ENCODE data around the gene HYAL3. TPM values are rescaled to one million over a fixed set of nuclear protein-coding genes. Genes with fewer than 3 reads are reported as not detected.

Gene HYAL3
- total and polyA plus RNA-seq, 2 experiments from 2014 or later, result 7.6 to 9.6 TPM

- Histone ChIP-seq H3K79me2 (ENCODE audit: insufficient read depth) (peaks cover 92% of the 10 kb centered on the region), H3K27me3 (replicated peaks; ENCODE audit: insufficient read depth) (no peaks in the 10 kb centered on the region), H3F3A (ENCODE audit: insufficient read depth) (peaks cover 41% of the 10 kb centered on the region), H3K36me3 (ENCODE audit: low read depth) (no peaks in the 10 kb centered on the region; the same call in 1 of the 2 replicates), H3K4me2 (ENCODE audit: unreplicated experiment) (peak overlapping the region; percentile 3), H4K20me1 (ENCODE audit: insufficient read depth) (no peaks in the 10 kb centered on the region), H3K4me3 (no peak overlapping the region), H3K9ac (0 out of 2 replicates have a peak overlapping the region, but pooled peaks have one; percentile 20), H3K9me2 (ENCODE audit: insufficient read depth) (no peaks in the 10 kb centered on the region), H3K4me1 (ENCODE audit: insufficient read depth) (peaks cover 50% of the 10 kb centered on the region), H2AFZ (no peak overlapping the region), H3K27ac (peak overlapping the region; percentile 61), H3K9me3 (ENCODE audit: low read depth) (no peaks in the 10 kb centered on the region)
- in situ Hi-C loops (cut with MboI), result no loop called here
- 88 to 97% methylated on average over 4 of the region's 4 CpGs for WGBS, 2 experiments (ENCODE audit: low coverage in 1 of 2, low lambda C conversion rate in 2 of 2, missing lambda C conversion rate in 2 of 2)
- TF ChIP-seq EZH2 (IDR thresholded peaks at IDR 0.05; ENCODE audit: insufficient read depth, poor library complexity, severe bottlenecking) (no peak), EZH2phosphoT487 (IDR thresholded peaks at IDR 0.05; ENCODE audit: insufficient read depth, low read depth) (no peak)
- DNase-seq, result no peak
Measured at GRCh38 chr3:50243543-50243895, 55.7 kb downstream of the HYAL3 start.

- Histone ChIP-seq H3K9ac (peak overlapping the region; percentile 20; the same call in 1 of the 2 replicates), H3K9me3 (ENCODE audit: low read depth) (no peaks in the 10 kb centered on the region), H3K9me2 (ENCODE audit: insufficient read depth) (no peaks in the 10 kb centered on the region), H4K20me1 (ENCODE audit: insufficient read depth) (no peaks in the 10 kb centered on the region), H3K4me2 (ENCODE audit: unreplicated experiment) (peak overlapping the region; percentile 3), H3K79me2 (ENCODE audit: insufficient read depth) (peaks cover 92% of the 10 kb centered on the region), H3K4me1 (ENCODE audit: insufficient read depth) (peaks cover 48% of the 10 kb centered on the region), H3F3A (ENCODE audit: insufficient read depth) (peaks cover 39% of the 10 kb centered on the region), H3K36me3 (ENCODE audit: low read depth) (no peaks in the 10 kb centered on the region; the same call in 1 of the 2 replicates), H2AFZ (no peak overlapping the region), H3K27me3 (replicated peaks; ENCODE audit: insufficient read depth) (no peaks in the 10 kb centered on the region), H3K27ac (peak overlapping the region; percentile 61), H3K4me3 (no peak overlapping the region)
- peak; percentile 71 for DNase-seq
- TF ChIP-seq EZH2 (IDR thresholded peaks at IDR 0.05; ENCODE audit: insufficient read depth, poor library complexity, severe bottlenecking) (no peak), EZH2phosphoT487 (IDR thresholded peaks at IDR 0.05; ENCODE audit: insufficient read depth, low read depth) (no peak)
- in situ Hi-C loops (cut with MboI), result no loop called here
- WGBS, 2 experiments (ENCODE audit: low coverage in 1 of 2, low lambda C conversion rate in 2 of 2, missing lambda C conversion rate in 2 of 2), result 46 to 56% methylated on average over 14 of the region's 14 CpGs
Measured at GRCh38 chr3:50242851-50243542, 56.2 kb downstream of the HYAL3 start.

Other genes starting within 250 kb of the HYAL3 start
- 86.1 and 152 TPM in 2 replicates for gene RBM5, start 210.5 kb downstream of the HYAL3 start, total RNA-seq (2014; rRNA removed; shearing (Covaris generic))
- gene RBM5, start 210.5 kb downstream of the HYAL3 start, polyA plus RNA-seq (2016; fragmentation: Nextera tagmentation; extraction: Ambion mirVana), result 44.5 and 55.0 TPM in 2 replicates
- gene SEMA3F, start 144.1 kb downstream of the HYAL3 start, total RNA-seq (2014; rRNA removed; shearing (Covaris generic)), result 3.2 and 3.5 TPM in 2 replicates
- 0.25 and 0.54 TPM in 2 replicates for gene SEMA3F, start 144.1 kb downstream of the HYAL3 start, polyA plus RNA-seq (2016; fragmentation: Nextera tagmentation; extraction: Ambion mirVana)
- gene GNAT1, start 107.8 kb downstream of the HYAL3 start, total RNA-seq (2014; rRNA removed; shearing (Covaris generic)), result not detected in 2 replicates
- gene GNAT1, start 107.8 kb downstream of the HYAL3 start, polyA plus RNA-seq (2016; fragmentation: Nextera tagmentation; extraction: Ambion mirVana), result not detected in 2 replicates
- gene SLC38A3, start 94.1 kb downstream of the HYAL3 start, total RNA-seq (2014; rRNA removed; shearing (Covaris generic)), result under 0.01 TPM in 1 of 2 replicates, not detected in the other
- gene SLC38A3, start 94.1 kb downstream of the HYAL3 start, polyA plus RNA-seq (2016; fragmentation: Nextera tagmentation; extraction: Ambion mirVana), result 0.36 and 0.93 TPM in 2 replicates
- 393 and 427 TPM in 2 replicates for gene GNAI2, start 63.2 kb downstream of the HYAL3 start, total RNA-seq (2014; rRNA removed; shearing (Covaris generic))
- gene GNAI2, start 63.2 kb downstream of the HYAL3 start, polyA plus RNA-seq (2016; fragmentation: Nextera tagmentation; extraction: Ambion mirVana), result 424 and 426 TPM in 2 replicates
- 8.8 and 13.3 TPM in 2 replicates for gene SEMA3B, start 30.3 kb downstream of the HYAL3 start, total RNA-seq (2014; rRNA removed; shearing (Covaris generic))
- gene SEMA3B, start 30.3 kb downstream of the HYAL3 start, polyA plus RNA-seq (2016; fragmentation: Nextera tagmentation; extraction: Ambion mirVana), result 7.6 and 8.4 TPM in 2 replicates
- gene LSMEM2, start 20.3 kb downstream of the HYAL3 start, total RNA-seq (2014; rRNA removed; shearing (Covaris generic)), result not detected in 2 replicates
- gene LSMEM2, start 20.3 kb downstream of the HYAL3 start, polyA plus RNA-seq (2016; fragmentation: Nextera tagmentation; extraction: Ambion mirVana), result not detected in 2 replicates
- 86.6 and 90.2 TPM in 2 replicates for gene IFRD2, start 7.0 kb downstream of the HYAL3 start, total RNA-seq (2014; rRNA removed; shearing (Covaris generic))
- gene IFRD2, start 7.0 kb downstream of the HYAL3 start, polyA plus RNA-seq (2016; fragmentation: Nextera tagmentation; extraction: Ambion mirVana), result 85.4 and 90.6 TPM in 2 replicates
- 7.8 and 10.2 TPM in 2 replicates for gene NAA80, start within 50 bp of the HYAL3 start, total RNA-seq (2014; rRNA removed; shearing (Covaris generic))
- 10.8 and 11.1 TPM in 2 replicates for gene NAA80, start within 50 bp of the HYAL3 start, polyA plus RNA-seq (2016; fragmentation: Nextera tagmentation; extraction: Ambion mirVana)
- gene HYAL1, start 4.2 kb upstream of the HYAL3 start, total RNA-seq (2014; rRNA removed; shearing (Covaris generic)), result 0.51 TPM in 1 of 2 replicates, not detected in the other
- 0.09 and 0.20 TPM in 2 replicates for gene HYAL1, start 4.2 kb upstream of the HYAL3 start, polyA plus RNA-seq (2016; fragmentation: Nextera tagmentation; extraction: Ambion mirVana)
- gene HYAL2, start 23.3 kb upstream of the HYAL3 start, total RNA-seq (2014; rRNA removed; shearing (Covaris generic)), result 47.8 and 48.0 TPM in 2 replicates
- gene HYAL2, start 23.3 kb upstream of the HYAL3 start, polyA plus RNA-seq (2016; fragmentation: Nextera tagmentation; extraction: Ambion mirVana), result 33.6 and 35.8 TPM in 2 replicates
- gene TUSC2, start 28.8 kb upstream of the HYAL3 start, total RNA-seq (2014; rRNA removed; shearing (Covaris generic)), result 14.3 and 32.5 TPM in 2 replicates
- gene TUSC2, start 28.8 kb upstream of the HYAL3 start, polyA plus RNA-seq (2016; fragmentation: Nextera tagmentation; extraction: Ambion mirVana), result 45.7 and 46.5 TPM in 2 replicates
- 57.5 and 68.7 TPM in 2 replicates for gene RASSF1, start 41.4 kb upstream of the HYAL3 start, total RNA-seq (2014; rRNA removed; shearing (Covaris generic))
- 56.4 and 59.0 TPM in 2 replicates for gene RASSF1, start 41.4 kb upstream of the HYAL3 start, polyA plus RNA-seq (2016; fragmentation: Nextera tagmentation; extraction: Ambion mirVana)
- 1.5 TPM in 1 of 2 replicates, not detected in the other for gene ZMYND10, start 46.3 kb upstream of the HYAL3 start, total RNA-seq (2014; rRNA removed; shearing (Covaris generic))
- gene ZMYND10, start 46.3 kb upstream of the HYAL3 start, polyA plus RNA-seq (2016; fragmentation: Nextera tagmentation; extraction: Ambion mirVana), result 0.61 and 0.90 TPM in 2 replicates
- 17.9 and 20.2 TPM in 2 replicates for gene NPRL2, start 51.4 kb upstream of the HYAL3 start, total RNA-seq (2014; rRNA removed; shearing (Covaris generic))
- 22.9 and 28.9 TPM in 2 replicates for gene NPRL2, start 51.4 kb upstream of the HYAL3 start, polyA plus RNA-seq (2016; fragmentation: Nextera tagmentation; extraction: Ambion mirVana)
- 29.0 and 37.7 TPM in 2 replicates for gene CYB561D2, start 51.5 kb upstream of the HYAL3 start, total RNA-seq (2014; rRNA removed; shearing (Covaris generic))
- 28.3 and 31.5 TPM in 2 replicates for gene CYB561D2, start 51.5 kb upstream of the HYAL3 start, polyA plus RNA-seq (2016; fragmentation: Nextera tagmentation; extraction: Ambion mirVana)
- gene TMEM115, start 60.1 kb upstream of the HYAL3 start, total RNA-seq (2014; rRNA removed; shearing (Covaris generic)), result 68.4 and 95.4 TPM in 2 replicates
- gene TMEM115, start 60.1 kb upstream of the HYAL3 start, polyA plus RNA-seq (2016; fragmentation: Nextera tagmentation; extraction: Ambion mirVana), result 73.1 and 78.1 TPM in 2 replicates
- gene CACNA2D2, start 204.2 kb upstream of the HYAL3 start, total RNA-seq (2014; rRNA removed; shearing (Covaris generic)), result not detected in 2 replicates
- gene CACNA2D2, start 204.2 kb upstream of the HYAL3 start, polyA plus RNA-seq (2016; fragmentation: Nextera tagmentation; extraction: Ambion mirVana), result not detected in 2 replicates

Measured in GM23248 (cell line).